ENCODE measurements around the gene GLRX5. TPM values are rescaled to one million over a fixed set of nuclear protein-coding genes. Genes with fewer than 3 reads are reported as not detected.

Gene GLRX5
- total and polyA plus RNA-seq, 2 experiments from 2014 or later = 91.4 to 130 TPM

DNA sequence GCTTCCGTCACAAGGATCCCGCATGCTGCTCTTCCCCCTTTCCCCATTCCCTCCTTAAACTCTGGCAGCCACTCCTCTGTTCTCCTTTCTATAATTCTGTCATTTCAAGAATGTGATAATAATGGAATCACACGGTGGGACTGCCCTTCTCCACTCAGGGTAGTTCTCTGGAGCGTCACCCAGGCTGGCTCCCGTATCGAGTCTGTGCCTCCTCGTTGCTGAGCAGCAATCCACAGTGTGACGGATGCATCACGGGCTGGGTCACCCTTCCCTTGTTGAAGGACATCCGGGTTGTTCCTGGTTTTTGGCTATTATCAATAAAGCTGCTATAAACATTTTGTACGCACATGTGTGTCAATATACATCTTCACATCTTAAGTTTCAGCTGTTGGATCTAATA, 12.7 kb upstream of the GLRX5 start (continued):
- TF ChIP-seq, protein P1, sequence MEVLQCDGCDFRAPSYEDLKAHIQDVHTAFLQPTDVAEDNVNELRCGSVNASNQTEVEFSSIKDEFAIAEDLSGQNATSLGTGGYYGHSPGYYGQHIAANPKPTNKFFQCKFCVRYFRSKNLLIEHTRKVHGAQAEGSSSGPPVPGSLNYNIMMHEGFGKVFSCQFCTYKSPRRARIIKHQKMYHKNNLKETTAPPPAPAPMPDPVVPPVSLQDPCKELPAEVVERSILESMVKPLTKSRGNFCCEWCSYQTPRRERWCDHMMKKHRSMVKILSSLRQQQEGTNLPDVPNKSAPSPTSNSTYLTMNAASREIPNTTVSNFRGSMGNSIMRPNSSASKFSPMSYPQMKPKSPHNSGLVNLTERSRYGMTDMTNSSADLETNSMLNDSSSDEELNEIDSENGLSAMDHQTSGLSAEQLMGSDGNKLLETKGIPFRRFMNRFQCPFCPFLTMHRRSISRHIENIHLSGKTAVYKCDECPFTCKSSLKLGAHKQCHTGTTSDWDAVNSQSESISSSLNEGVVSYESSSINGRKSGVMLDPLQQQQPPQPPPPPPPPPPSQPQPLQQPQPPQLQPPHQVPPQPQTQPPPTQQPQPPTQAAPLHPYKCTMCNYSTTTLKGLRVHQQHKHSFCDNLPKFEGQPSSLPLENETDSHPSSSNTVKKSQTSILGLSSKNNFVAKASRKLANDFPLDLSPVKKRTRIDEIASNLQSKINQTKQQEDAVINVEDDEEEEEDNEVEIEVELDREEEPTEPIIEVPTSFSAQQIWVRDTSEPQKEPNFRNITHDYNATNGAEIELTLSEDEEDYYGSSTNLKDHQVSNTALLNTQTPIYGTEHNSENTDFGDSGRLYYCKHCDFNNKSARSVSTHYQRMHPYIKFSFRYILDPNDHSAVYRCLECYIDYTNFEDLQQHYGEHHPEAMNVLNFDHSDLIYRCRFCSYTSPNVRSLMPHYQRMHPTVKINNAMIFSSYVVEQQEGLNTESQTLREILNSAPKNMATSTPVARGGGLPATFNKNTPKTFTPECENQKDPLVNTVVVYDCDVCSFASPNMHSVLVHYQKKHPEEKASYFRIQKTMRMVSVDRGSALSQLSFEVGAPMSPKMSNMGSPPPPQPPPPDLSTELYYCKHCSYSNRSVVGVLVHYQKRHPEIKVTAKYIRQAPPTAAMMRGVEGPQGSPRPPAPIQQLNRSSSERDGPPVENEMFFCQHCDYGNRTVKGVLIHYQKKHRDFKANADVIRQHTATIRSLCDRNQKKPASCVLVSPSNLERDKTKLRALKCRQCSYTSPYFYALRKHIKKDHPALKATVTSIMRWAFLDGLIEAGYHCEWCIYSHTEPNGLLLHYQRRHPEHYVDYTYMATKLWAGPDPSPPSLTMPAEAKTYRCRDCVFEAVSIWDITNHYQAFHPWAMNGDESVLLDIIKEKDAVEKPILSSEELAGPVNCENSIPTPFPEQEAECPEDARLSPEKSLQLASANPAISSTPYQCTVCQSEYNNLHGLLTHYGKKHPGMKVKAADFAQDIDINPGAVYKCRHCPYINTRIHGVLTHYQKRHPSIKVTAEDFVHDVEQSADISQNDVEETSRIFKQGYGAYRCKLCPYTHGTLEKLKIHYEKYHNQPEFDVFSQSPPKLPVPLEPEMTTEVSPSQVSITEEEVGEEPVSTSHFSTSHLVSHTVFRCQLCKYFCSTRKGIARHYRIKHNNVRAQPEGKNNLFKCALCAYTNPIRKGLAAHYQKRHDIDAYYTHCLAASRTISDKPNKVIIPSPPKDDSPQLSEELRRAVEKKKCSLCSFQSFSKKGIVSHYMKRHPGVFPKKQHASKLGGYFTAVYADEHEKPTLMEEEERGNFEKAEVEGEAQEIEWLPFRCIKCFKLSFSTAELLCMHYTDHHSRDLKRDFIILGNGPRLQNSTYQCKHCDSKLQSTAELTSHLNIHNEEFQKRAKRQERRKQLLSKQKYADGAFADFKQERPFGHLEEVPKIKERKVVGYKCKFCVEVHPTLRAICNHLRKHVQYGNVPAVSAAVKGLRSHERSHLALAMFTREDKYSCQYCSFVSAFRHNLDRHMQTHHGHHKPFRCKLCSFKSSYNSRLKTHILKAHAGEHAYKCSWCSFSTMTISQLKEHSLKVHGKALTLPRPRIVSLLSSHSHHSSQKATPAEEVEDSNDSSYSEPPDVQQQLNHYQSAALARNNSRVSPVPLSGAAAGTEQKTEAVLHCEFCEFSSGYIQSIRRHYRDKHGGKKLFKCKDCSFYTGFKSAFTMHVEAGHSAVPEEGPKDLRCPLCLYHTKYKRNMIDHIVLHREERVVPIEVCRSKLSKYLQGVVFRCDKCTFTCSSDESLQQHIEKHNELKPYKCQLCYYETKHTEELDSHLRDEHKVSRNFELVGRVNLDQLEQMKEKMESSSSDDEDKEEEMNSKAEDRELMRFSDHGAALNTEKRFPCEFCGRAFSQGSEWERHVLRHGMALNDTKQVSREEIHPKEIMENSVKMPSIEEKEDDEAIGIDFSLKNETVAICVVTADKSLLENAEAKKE (CRISPR knock-in tag; IDR thresholded peaks at IDR 0.05) = no peak
- no peak for TF ChIP-seq NANOG (IDR thresholded peaks at IDR 0.05; ENCODE audit: borderline replicate concordance)

DNA sequence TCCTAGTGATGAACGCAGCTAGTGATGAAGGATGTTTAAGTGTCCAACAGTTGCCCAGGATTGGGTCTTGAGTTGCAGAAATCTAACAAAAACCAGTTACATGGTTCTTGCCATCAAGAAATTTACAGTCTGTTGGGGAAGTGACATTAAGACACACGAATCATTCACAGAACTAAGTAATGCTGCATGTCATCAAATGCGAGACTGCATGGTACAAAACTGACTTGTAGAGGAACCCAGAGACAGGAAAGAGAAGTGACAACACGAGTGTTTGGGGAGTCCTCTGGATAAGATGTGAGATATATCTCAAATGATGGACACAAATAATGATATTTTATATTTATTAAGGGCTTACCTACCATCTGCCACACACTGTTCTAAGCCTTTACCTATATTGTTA, 12.3 kb upstream of the GLRX5 start:
- H3F3A ChIP-seq (replicated peaks; ENCODE audit: low read depth) = no peaks in the 10 kb centered on the region; the same call in 1 of the 2 replicates
- DNase-seq (ENCODE audit: low spot score) (no peak), ATAC-seq (no peak)
- H3K4me2 ChIP-seq = no peak overlapping the region
- Mint-ChIP-seq H3K4me3 (no peak overlapping the region), H3K27me3 (ENCODE audit: insufficient read depth, low read depth, poor library complexity) (peaks cover 11% of the 10 kb centered on the region), H3K9me3 (no peaks in the 10 kb centered on the region), H3K27ac (no peak overlapping the region), H3K4me1 (peaks cover 30% of the 10 kb centered on the region), H3K36me3 (ENCODE audit: low read depth) (no peaks in the 10 kb centered on the region)
- H3K27ac ChIP-seq (ENCODE audit: low read depth) = no peak overlapping the region
- no peaks in the 10 kb centered on the region for H3K9me2 ChIP-seq (ENCODE audit: insufficient read depth)
- H3K4me1 ChIP-seq (ENCODE audit: insufficient read depth) = peaks cover 15% of the 10 kb centered on the region
- H3K4me3 ChIP-seq = no peak overlapping the region
- H2AFZ ChIP-seq = no peak overlapping the region
- no peaks in the 10 kb centered on the region for H3K79me2 ChIP-seq (replicated peaks; ENCODE audit: insufficient read depth)
- no peaks in the 10 kb centered on the region for H3K36me3 ChIP-seq (ENCODE audit: insufficient read depth)
- peaks cover 19% of the 10 kb centered on the region for H3K27me3 ChIP-seq (ENCODE audit: insufficient read depth)
- H4K20me1 ChIP-seq (replicated peaks; ENCODE audit: insufficient read depth) = no peaks in the 10 kb centered on the region
- TF ChIP-seq, protein P2, sequence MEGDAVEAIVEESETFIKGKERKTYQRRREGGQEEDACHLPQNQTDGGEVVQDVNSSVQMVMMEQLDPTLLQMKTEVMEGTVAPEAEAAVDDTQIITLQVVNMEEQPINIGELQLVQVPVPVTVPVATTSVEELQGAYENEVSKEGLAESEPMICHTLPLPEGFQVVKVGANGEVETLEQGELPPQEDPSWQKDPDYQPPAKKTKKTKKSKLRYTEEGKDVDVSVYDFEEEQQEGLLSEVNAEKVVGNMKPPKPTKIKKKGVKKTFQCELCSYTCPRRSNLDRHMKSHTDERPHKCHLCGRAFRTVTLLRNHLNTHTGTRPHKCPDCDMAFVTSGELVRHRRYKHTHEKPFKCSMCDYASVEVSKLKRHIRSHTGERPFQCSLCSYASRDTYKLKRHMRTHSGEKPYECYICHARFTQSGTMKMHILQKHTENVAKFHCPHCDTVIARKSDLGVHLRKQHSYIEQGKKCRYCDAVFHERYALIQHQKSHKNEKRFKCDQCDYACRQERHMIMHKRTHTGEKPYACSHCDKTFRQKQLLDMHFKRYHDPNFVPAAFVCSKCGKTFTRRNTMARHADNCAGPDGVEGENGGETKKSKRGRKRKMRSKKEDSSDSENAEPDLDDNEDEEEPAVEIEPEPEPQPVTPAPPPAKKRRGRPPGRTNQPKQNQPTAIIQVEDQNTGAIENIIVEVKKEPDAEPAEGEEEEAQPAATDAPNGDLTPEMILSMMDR (conservative IDR thresholded peaks at IDR 0.05; ENCODE audit: low read depth in 2 of 2) = no peak
- TF ChIP-seq, protein P1 (CRISPR knock-in tag; IDR thresholded peaks at IDR 0.05) = no peak
- TF ChIP-seq JUNB (IDR thresholded peaks at IDR 0.05; ENCODE audit: unreplicated experiment) (no peak), EZH2 (IDR thresholded peaks at IDR 0.05; ENCODE audit: low read depth, unreplicated experiment) (no peak), STAT1 (IDR thresholded peaks at IDR 0.05; ENCODE audit: unreplicated experiment) (no peak)
